Anterior cingulate cortex (tissue), 58 donors: Measurements from ENCODE around the gene CEBPA.
"Not testable (repeated sequence)": the region's sequence is repeated elsewhere in the genome, so short reads cannot be mapped to it uniquely, and the experiment has no call there.

Source experiments
- DNase-seq, 58 donors: peaks; one replicate each; lab custom pipeline; 2025; lab: John Stamatoyannopoulos, UW

The CEBPA gene

GRCh38 chr19:33329060-33329459 lies 26.7 kb upstream of the CEBPA start:
- DNase-seq, result no peak

- DNase-seq, result peak in 45 of 58 donors; percentile 13 to 88 (median 62)
These were observed 23.6 kb upstream of the CEBPA start for GRCh38 chr19:33325920-33326319.

GRCh38 chr19:33324628-33325027 lies 22.3 kb upstream of the CEBPA start:
- no peak for DNase-seq

- no peak for DNase-seq
These were observed 20.9 kb upstream of the CEBPA start for GRCh38 chr19:33323093-33323820.

- no peak for DNase-seq
These were observed 18.3 kb upstream of the CEBPA start for GRCh38 chr19:33320636-33321035.

GRCh38 chr19:33317991-33318390 lies 15.7 kb upstream of the CEBPA start:
- not testable (repeated sequence) for DNase-seq

- DNase-seq, result no peak
These were observed 15.2 kb upstream of the CEBPA start for GRCh38 chr19:33317517-33317916.

GRCh38 chr19:33316541-33317264 lies 14.4 kb upstream of the CEBPA start:
- DNase-seq, result no peak

- DNase-seq, result not testable (repeated sequence)
These were observed 10.5 kb upstream of the CEBPA start for GRCh38 chr19:33312808-33313207.

- no peak for DNase-seq
These were observed 9.7 kb upstream of the CEBPA start for GRCh38 chr19:33312065-33312464.

GRCh38 chr19:33311326-33311682 lies 9.0 kb upstream of the CEBPA start:
- no peak for DNase-seq

- no peak for DNase-seq
These were observed 8.4 kb upstream of the CEBPA start for GRCh38 chr19:33310606-33311325.

GRCh38 chr19:33309826-33310225 lies 7.5 kb upstream of the CEBPA start:
- no peak for DNase-seq

- DNase-seq, result no peak
These were observed 4.8 kb upstream of the CEBPA start for GRCh38 chr19:33306853-33307792.

- DNase-seq, result no peak
These were observed 3.9 kb upstream of the CEBPA start for GRCh38 chr19:33306191-33306590.

GRCh38 chr19:33304760-33305647 lies 2.7 kb upstream of the CEBPA start:
- no peak for DNase-seq

- no peak for DNase-seq
These were observed 2.0 kb upstream of the CEBPA start for GRCh38 chr19:33304371-33304759.

- DNase-seq, result no peak
These were observed 1.5 kb upstream of the CEBPA start for GRCh38 chr19:33303791-33304345.
